SK-N-SH (cell line): ENCODE results near the gene TIAM2.

Source experiments
- EP300 ChIP-seq, 2 experiments: IDR thresholded peaks; 2 replicates each; pipeline versions ENCODE4 v1.4.0 to v1.6.1; 2012; ENCODE audit warnings: borderline replicate concordance in 1 of 2, low read depth in 1 of 2, low read length in 1 of 2
- EZH2phosphoT487 ChIP-seq: fragments of 200-600 bp; sonication (generic); IDR thresholded peaks from 2 replicates; pipeline ENCODE4 v1.6.1; 2017; ENCODE audit warnings: low read depth, mixed run types, mild to moderate bottlenecking, antibody characterized with exemption, moderate library complexity, borderline replicate concordance
- MXI1 ChIP-seq: IDR thresholded peaks from 2 replicates; pipeline ENCODE4 v1.6.1; 2012; ENCODE audit warnings: mild to moderate bottlenecking, low read depth, low read length, improper control_type of control experiment
- RFX5 ChIP-seq: IDR thresholded peaks from 2 replicates; pipeline ENCODE4 v1.6.1; 2012; ENCODE audit warnings: mild to moderate bottlenecking, improper control_type of control experiment, low read length
- SIN3A ChIP-seq: IDR thresholded peaks from 2 replicates; pipeline ENCODE4 v1.6.1; 2012; ENCODE audit warnings: low read depth, mild to moderate bottlenecking, low read length, moderate library complexity, borderline replicate concordance
- TAF1 ChIP-seq: IDR thresholded peaks from 2 replicates; pipeline ENCODE4 v1.6.1; 2012; ENCODE audit warnings: low read depth, mild to moderate bottlenecking, low read length, moderate library complexity, borderline replicate concordance
- YY1 ChIP-seq: IDR thresholded peaks from 2 replicates; pipeline ENCODE4 v1.4.0; 2012; ENCODE audit warnings: low read depth, mild to moderate bottlenecking
- TF ChIP-seq, protein P1 (sequence below): fragments of 200-600 bp; sonication (generic); IDR thresholded peaks from 2 replicates; pipeline ENCODE4 v1.6.1; 2017; ENCODE audit warnings: antibody characterized with exemption, mild to moderate bottlenecking, moderate library complexity
- TF ChIP-seq, protein P2 (sequence below): fragments of 150-350 bp; IDR thresholded peaks from 2 replicates; pipeline ENCODE4 v1.6.1; 2017; ENCODE audit warnings: antibody characterized with exemption, low read length, low read depth, borderline replicate concordance
- TF ChIP-seq, protein P3 (sequence below): IDR thresholded peaks from 2 replicates; pipeline ENCODE4 v1.4.0; 2012; ENCODE audit warnings: low read depth
- TF ChIP-seq, protein P4 (sequence below): IDR thresholded peaks from 2 replicates; pipeline ENCODE4; 2012
- TF ChIP-seq, protein P5 (sequence below): fragments of 150-350 bp; IDR thresholded peaks from 2 replicates; pipeline ENCODE4 v1.6.1; 2016; ENCODE audit warnings: mild to moderate bottlenecking, low read depth, low read length

DNA sequence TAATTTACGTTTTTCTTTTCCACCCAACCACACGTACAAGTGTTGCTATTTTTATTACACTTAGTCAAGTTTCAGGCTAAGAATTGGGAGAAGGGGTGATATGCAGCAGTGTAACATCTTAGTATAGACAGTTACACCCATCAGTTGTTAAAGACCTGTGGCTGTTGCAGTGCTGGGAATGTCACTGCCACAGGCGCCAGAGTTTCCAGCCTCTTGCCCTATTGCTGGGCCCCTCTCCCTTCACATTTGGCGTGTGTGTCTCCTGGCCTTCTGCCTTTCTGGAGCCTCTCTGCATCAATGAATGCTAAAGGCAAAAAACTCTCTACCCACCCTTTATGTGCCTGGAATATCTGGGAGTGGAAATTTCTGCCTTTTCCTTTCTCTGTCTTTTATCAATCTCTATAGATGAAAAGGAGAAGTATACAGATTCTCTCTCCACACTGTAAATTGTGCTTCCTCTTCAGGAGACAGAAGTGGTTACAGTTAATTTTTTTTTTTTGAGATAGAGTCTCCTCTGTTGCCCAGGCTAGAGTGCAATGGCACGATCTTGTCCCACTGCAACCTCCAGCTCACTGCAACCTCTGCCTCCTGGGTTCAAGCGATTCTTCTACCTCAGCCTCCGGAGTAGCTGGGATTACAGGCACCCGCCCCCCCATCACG is 73.0 kb downstream of the TIAM2 start:
- TF ChIP-seq, protein P1, sequence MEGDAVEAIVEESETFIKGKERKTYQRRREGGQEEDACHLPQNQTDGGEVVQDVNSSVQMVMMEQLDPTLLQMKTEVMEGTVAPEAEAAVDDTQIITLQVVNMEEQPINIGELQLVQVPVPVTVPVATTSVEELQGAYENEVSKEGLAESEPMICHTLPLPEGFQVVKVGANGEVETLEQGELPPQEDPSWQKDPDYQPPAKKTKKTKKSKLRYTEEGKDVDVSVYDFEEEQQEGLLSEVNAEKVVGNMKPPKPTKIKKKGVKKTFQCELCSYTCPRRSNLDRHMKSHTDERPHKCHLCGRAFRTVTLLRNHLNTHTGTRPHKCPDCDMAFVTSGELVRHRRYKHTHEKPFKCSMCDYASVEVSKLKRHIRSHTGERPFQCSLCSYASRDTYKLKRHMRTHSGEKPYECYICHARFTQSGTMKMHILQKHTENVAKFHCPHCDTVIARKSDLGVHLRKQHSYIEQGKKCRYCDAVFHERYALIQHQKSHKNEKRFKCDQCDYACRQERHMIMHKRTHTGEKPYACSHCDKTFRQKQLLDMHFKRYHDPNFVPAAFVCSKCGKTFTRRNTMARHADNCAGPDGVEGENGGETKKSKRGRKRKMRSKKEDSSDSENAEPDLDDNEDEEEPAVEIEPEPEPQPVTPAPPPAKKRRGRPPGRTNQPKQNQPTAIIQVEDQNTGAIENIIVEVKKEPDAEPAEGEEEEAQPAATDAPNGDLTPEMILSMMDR: no peak
- TF ChIP-seq TAF1 (no peak), YY1 (no peak), RFX5 (no peak), EZH2phosphoT487 (no peak), EP300 (IDR thresholded peaks at IDR 0.05; ENCODE audit: borderline replicate concordance in 1 of 2, low read depth in 1 of 2, low read length in 1 of 2) (no peak), SIN3A (no peak), MXI1 (no peak)
- TF ChIP-seq, protein P2, sequence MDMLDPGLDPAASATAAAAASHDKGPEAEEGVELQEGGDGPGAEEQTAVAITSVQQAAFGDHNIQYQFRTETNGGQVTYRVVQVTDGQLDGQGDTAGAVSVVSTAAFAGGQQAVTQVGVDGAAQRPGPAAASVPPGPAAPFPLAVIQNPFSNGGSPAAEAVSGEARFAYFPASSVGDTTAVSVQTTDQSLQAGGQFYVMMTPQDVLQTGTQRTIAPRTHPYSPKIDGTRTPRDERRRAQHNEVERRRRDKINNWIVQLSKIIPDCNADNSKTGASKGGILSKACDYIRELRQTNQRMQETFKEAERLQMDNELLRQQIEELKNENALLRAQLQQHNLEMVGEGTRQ: no peak
- TF ChIP-seq, protein P3, sequence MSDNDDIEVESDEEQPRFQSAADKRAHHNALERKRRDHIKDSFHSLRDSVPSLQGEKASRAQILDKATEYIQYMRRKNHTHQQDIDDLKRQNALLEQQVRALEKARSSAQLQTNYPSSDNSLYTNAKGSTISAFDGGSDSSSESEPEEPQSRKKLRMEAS: no peak
- TF ChIP-seq, protein P4, sequence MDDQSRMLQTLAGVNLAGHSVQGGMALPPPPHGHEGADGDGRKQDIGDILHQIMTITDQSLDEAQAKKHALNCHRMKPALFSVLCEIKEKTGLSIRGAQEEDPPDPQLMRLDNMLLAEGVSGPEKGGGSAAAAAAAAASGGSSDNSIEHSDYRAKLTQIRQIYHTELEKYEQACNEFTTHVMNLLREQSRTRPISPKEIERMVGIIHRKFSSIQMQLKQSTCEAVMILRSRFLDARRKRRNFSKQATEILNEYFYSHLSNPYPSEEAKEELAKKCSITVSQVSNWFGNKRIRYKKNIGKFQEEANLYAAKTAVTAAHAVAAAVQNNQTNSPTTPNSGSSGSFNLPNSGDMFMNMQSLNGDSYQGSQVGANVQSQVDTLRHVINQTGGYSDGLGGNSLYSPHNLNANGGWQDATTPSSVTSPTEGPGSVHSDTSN: no peak
- TF ChIP-seq, protein P5, sequence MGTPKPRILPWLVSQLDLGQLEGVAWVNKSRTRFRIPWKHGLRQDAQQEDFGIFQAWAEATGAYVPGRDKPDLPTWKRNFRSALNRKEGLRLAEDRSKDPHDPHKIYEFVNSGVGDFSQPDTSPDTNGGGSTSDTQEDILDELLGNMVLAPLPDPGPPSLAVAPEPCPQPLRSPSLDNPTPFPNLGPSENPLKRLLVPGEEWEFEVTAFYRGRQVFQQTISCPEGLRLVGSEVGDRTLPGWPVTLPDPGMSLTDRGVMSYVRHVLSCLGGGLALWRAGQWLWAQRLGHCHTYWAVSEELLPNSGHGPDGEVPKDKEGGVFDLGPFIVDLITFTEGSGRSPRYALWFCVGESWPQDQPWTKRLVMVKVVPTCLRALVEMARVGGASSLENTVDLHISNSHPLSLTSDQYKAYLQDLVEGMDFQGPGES: no peak
